Colonic mucosa (tissue), 4 donors: ENCODE data around the gene UGT1A7. TPM values are rescaled to one million over a fixed set of nuclear protein-coding genes. Genes with fewer than 3 reads are reported as not detected.

Source experiments
- DNase-seq: peaks from one replicate; pipeline ENCODE4 v3.0.0-alpha.2; 2020
- H3K27ac ChIP-seq: fragments of 200-600 bp; one replicate; pipeline ENCODE4 v1.8.0; 2021
- H3K27me3 ChIP-seq: fragments of 200-600 bp; one replicate; pipeline ENCODE4 v1.8.0; 2021
- H3K36me3 ChIP-seq: fragments of 200-600 bp; one replicate; pipeline ENCODE4 v1.8.0; 2021
- H3K4me1 ChIP-seq: fragments of 200-600 bp; one replicate; pipeline ENCODE4 v1.8.0; 2021; ENCODE audit warnings: mild to moderate bottlenecking
- H3K4me3 ChIP-seq: fragments of 200-600 bp; one replicate; pipeline ENCODE4 v1.8.0; 2021
- H3K9ac ChIP-seq, 2 donors: one replicate each; pipeline ENCODE4 v1.7.0; 2013; ENCODE audit warnings: control low read depth in 2 of 2, low read depth in 2 of 2, low read length in 2 of 2
- H3K9me3 ChIP-seq: fragments of 200-600 bp; one replicate; pipeline ENCODE4 v1.8.0; 2021
- CTCF ChIP-seq: fragments of 200-600 bp; IDR thresholded peaks from one replicate; pipeline ENCODE4 v1.8.0; 2022; ENCODE audit warnings: antibody characterized with exemption, mild to moderate bottlenecking
- intact Hi-C: fragments of 100-400 bp; cut with DNase I; formaldehyde crosslinking; loops from one replicate; pipeline ENCODE4 v1.14.1; 2022
- total RNA-seq, 2 donors: library from RNA; stranded (reverse); fragmentation: NEBNext Ultra II Directional in 1 of 2; extraction: Animal tissue kit (Norgen Biotek cat#: 25700) in 1 of 2; gene quantifications; one replicate each; pipeline ENCODE4 v1.2.1, GENCODE V29; 2021
- donor health status: healthy.
- donor health status: DM: no; HTN: no; CAD: no.
- donor health status: DM: no; HTN: no; CAD: no.

Gene UGT1A7
- total RNA-seq, 2 donors from 2014 or later: 3.1 TPM

DNA sequence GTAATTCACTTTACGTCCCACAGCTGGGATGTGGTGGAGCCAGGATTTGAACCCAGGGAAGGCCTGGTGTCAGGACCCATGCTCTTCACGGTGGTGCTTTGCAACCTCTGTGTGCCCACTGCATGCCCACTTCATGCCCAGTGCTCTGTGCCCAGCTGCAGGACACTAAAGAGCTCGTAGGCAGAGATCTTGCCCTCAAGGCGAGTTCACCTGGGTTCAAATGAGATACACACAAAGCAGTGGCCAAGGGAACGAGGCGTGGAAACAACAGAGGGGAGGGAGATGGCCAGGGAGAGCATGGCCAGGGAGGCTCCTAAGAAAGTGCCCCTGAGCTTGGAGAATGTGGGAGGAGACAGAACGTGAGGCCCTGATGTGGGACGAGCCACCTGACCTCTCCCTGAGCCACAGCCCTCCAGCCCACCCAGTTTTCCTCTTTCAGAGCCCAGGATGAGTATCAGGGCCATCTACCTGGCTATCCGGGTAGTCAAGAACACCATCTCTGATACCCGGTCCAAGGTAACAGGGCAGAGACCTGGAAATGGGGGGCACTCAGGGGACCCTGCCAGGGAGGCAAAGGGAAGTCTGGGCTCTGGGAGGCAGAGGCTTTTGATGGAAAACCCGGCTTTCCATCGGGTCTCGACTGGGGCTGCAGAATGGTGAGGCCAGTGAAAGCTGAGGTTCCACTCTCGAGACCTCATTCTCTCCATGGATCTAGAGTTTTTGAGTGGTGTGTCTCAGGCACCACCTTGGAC is 116.8 kb downstream of the UGT1A7 start:
- H3K27me3 ChIP-seq: no peaks in the 10 kb centered on the region
- H3K9me3 ChIP-seq: no peaks in the 10 kb centered on the region
- no peak for DNase-seq

GRCh38 chr2:233799087-233799665 is 117.5 kb downstream of the UGT1A7 start:
- intact Hi-C loops: no loop called here
- Histone ChIP-seq H3K9ac (no peak overlapping the region), H3K27ac (no peak overlapping the region), H3K9me3 (no peaks in the 10 kb centered on the region), H3K4me1 (no peaks in the 10 kb centered on the region), H3K36me3 (no peaks in the 10 kb centered on the region), H3K4me3 (no peak overlapping the region), H3K27me3 (no peaks in the 10 kb centered on the region)
- TF ChIP-seq CTCF: no peak
- no peak for DNase-seq

More for the DNA sequence above, 116.8 kb downstream of the UGT1A7 start:
- Histone ChIP-seq H3K9ac (no peak overlapping the region), H3K4me1 (no peaks in the 10 kb centered on the region), H3K36me3 (no peaks in the 10 kb centered on the region), H3K27ac (no peak overlapping the region), H3K4me3 (no peak overlapping the region)
- intact Hi-C loops: no loop called here
- TF ChIP-seq CTCF: no peak

DNA sequence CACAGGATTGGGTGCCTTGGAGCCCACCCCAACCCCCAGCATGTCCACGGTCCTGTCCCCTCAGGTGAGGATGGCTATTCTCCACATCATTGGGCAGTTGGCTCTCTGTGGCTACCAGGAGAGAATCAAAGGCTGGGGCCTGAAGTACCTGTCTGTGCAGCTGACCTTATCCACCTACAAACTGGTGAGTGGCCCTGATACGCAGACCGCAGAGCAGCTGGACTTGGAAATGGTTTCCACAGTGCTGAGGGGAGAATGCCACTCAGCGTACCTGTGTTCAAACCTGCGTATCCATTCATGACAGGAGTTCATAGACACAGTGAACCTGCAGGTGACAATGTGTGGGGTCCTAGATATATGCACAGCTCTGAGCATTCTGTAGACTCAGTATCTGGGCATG is 118.0 kb downstream of the UGT1A7 start:
- no peak for TF ChIP-seq CTCF
- Histone ChIP-seq H3K27ac (no peak overlapping the region), H3K36me3 (no peaks in the 10 kb centered on the region), H3K4me3 (no peak overlapping the region), H3K9me3 (no peaks in the 10 kb centered on the region), H3K9ac (no peak overlapping the region), H3K27me3 (no peaks in the 10 kb centered on the region), H3K4me1 (no peaks in the 10 kb centered on the region)
- intact Hi-C loops: no loop called here
- DNase-seq: no peak

GRCh38 chr2:233800208-233800607 is 118.5 kb downstream of the UGT1A7 start:
- H3K27me3 ChIP-seq: no peaks in the 10 kb centered on the region
- no peak for TF ChIP-seq CTCF
- no peak overlapping the region for H3K27ac ChIP-seq
- DNase-seq: no peak
- H3K4me1 ChIP-seq: no peaks in the 10 kb centered on the region
- H3K4me3 ChIP-seq: no peak overlapping the region
- H3K9me3 ChIP-seq: no peaks in the 10 kb centered on the region
- H3K9ac ChIP-seq: no peak overlapping the region
- no peaks in the 10 kb centered on the region for H3K36me3 ChIP-seq
- intact Hi-C loops: no loop called here

DNA sequence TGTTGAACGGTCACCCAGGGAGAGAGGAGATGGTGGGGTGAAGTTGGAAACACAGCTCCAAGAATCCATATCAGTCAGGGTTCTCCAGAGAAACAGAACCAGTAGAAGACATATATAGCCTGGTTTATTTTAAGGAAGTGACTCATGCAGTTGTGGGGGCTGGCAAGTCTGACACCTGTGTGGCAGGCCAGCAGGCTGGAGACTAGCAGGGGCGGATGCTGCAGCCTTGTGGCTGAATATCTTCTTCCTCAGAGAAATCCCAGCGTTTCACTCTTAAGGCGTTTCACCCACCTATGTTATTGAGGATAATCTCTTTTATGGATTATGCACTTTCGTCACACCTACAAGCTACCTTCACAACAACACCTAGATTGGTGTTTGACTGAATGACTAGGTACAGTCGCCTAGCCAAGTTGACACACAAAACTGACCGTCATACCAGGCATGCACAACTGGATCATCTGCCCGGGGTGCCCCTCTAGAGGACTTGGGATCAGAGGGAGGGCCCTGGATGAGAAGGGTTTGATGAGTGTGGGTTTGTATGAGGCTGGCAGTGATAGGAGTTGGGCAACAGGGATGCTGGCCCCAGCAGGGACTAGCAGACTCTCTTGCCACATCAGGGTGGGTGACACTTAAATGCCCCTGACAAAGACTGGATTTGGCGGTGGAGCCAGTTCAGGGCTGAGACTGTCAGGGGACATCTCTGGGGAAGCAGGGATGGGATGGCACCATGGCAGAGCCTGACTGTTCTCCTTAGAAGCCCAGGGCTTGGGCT is 119.8 kb downstream of the UGT1A7 start:
- Histone ChIP-seq H3K4me1 (no peaks in the 10 kb centered on the region), H3K9ac (no peak overlapping the region), H3K27me3 (no peaks in the 10 kb centered on the region), H3K27ac (no peak overlapping the region), H3K4me3 (no peak overlapping the region), H3K36me3 (no peaks in the 10 kb centered on the region), H3K9me3 (no peaks in the 10 kb centered on the region)
- intact Hi-C loops: no loop called here
- DNase-seq: no peak
- TF ChIP-seq CTCF: no peak
